Activated naive CD4-positive, alpha-beta T cell treated with anti-CD3 and anti-CD28 coated beads for 36 hours (primary cell): ENCODE results near the gene A2ML1. TPM values are rescaled to one million over a fixed set of nuclear protein-coding genes. Genes with fewer than 3 reads are reported as not detected.

Source experiments
- CTCF ChIA-PET: fragments of 350-600 bp; sonication (Branson Sonifier 250); formaldehyde crosslinking; loops from one replicate; lab custom pipeline; 2021; ENCODE audit warnings: antibody characterized with exemption; lab: Charles Lee
- DNase-seq: peaks from one replicate; pipeline ENCODE4 v3.0.0-alpha.2; 2020
- H3K27ac Mint-ChIP-seq: one replicate; pipeline ENCODE4 v1.8.0; 2021; ENCODE audit warnings: mild to moderate bottlenecking, mixed read lengths
- H3K27me3 Mint-ChIP-seq: one replicate; pipeline ENCODE4 v1.8.0; 2021; ENCODE audit warnings: low read depth, mixed read lengths
- H3K36me3 Mint-ChIP-seq: one replicate; pipeline ENCODE4 v1.8.0; 2021; ENCODE audit warnings: low read depth, mixed read lengths
- H3K4me1 Mint-ChIP-seq: one replicate; pipeline ENCODE4 v1.8.0; 2021; ENCODE audit warnings: low read depth, mixed read lengths
- H3K4me3 Mint-ChIP-seq: one replicate; pipeline ENCODE4 v1.8.0; 2021; ENCODE audit warnings: mild to moderate bottlenecking, moderate library complexity, mixed read lengths
- H3K9me3 Mint-ChIP-seq: one replicate; pipeline ENCODE4 v1.8.0; 2021; ENCODE audit warnings: mixed read lengths
- intact Hi-C: fragments of 100-400 bp; cut with micrococcal nuclease; formaldehyde crosslinking; loops from one replicate; pipeline ENCODE4 v1.15.1; 2023
- total RNA-seq, 2 experiments: library from RNA; stranded (reverse); gene quantifications; one replicate each; pipeline ENCODE4 v1.2.3, GENCODE V29; 2021

The A2ML1 gene
- total RNA-seq, 2 experiments from 2014 or later, result not detected

DNA sequence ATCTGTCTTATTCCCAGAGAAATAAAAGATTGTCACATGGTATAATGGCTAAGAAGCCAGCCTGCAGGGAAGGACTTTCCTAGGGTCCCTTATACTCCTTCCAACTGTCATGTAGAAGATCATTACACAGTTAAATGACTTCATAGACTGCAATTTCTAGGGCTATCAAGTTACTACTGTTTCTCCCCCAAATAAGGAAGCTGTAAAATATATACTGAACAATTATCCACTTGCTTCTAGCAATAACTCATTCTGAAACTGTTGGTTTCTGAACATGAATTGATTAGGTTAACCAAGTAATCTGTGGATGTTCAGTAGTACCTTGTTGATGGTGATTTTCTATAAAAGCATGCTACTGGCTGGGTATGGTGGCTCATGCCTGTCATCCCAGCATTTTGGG lies 44.6 kb downstream of the A2ML1 start:
- H3K9me3 Mint-ChIP-seq, result no peaks in the 10 kb centered on the region
- CTCF ChIA-PET, result interaction anchor here (0.7 to 1.1 kb wide), 2 partner anchors 19 to 183 kb away, joined by 3 read pairs; no protein-coding TSS in a partner anchor
- intact Hi-C loops, result no loop called here
- no peak for DNase-seq
- H3K4me1 Mint-ChIP-seq, result no peaks in the 10 kb centered on the region
- no peaks in the 10 kb centered on the region for H3K27me3 Mint-ChIP-seq
- no peaks in the 10 kb centered on the region for H3K36me3 Mint-ChIP-seq
- H3K27ac Mint-ChIP-seq, result no peak overlapping the region
- no peak overlapping the region for H3K4me3 Mint-ChIP-seq

GRCh38 chr12:8867786-8868185 lies 45.4 kb downstream of the A2ML1 start:
- DNase-seq, result no peak
- Mint-ChIP-seq H3K27me3 (no peaks in the 10 kb centered on the region), H3K9me3 (no peaks in the 10 kb centered on the region), H3K36me3 (no peaks in the 10 kb centered on the region), H3K27ac (no peak overlapping the region), H3K4me3 (no peak overlapping the region), H3K4me1 (no peaks in the 10 kb centered on the region)
- intact Hi-C loops, result no loop called here
- CTCF ChIA-PET, result interaction anchor here (0.7 to 1.1 kb wide), 2 partner anchors 19 to 182 kb away, joined by 3 read pairs; no protein-coding TSS in a partner anchor

- intact Hi-C loops, result no loop called here
- no peak for DNase-seq
- no peaks in the 10 kb centered on the region for H3K36me3 Mint-ChIP-seq
- H3K4me1 Mint-ChIP-seq, result no peaks in the 10 kb centered on the region
- no peaks in the 10 kb centered on the region for H3K27me3 Mint-ChIP-seq
- CTCF ChIA-PET, result no interaction called here
- H3K9me3 Mint-ChIP-seq, result no peaks in the 10 kb centered on the region
- no peak overlapping the region for H3K27ac Mint-ChIP-seq
- no peak overlapping the region for H3K4me3 Mint-ChIP-seq
Observed at GRCh38 chr12:8870586-8870985, 48.2 kb downstream of the A2ML1 start.

- Mint-ChIP-seq H3K9me3 (no peaks in the 10 kb centered on the region), H3K36me3 (no peaks in the 10 kb centered on the region), H3K27ac (no peak overlapping the region), H3K27me3 (no peaks in the 10 kb centered on the region), H3K4me1 (no peaks in the 10 kb centered on the region), H3K4me3 (no peak overlapping the region)
- no peak for DNase-seq
- intact Hi-C loops, result no loop called here
- CTCF ChIA-PET, result no interaction called here
Observed at GRCh38 chr12:8871068-8871467, 48.6 kb downstream of the A2ML1 start.

DNA sequence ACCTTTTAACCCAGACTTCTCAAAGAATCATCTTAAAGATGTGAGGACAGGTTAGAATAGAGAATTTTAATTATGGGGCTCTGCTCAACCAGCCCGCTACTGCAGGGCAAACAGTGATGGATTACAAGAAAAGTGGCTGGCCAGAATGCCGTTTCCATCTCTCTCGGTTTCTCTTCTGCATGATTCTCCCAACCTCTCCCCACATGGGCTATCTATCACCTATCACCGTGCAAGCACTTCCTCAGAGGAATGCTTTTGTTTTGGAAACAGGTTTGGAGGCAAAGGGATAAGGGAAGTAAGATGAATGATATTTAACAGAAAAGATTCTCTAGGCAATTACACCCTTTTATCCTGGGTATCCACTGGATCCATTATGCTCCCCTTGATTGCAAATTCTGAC lies 54.5 kb downstream of the A2ML1 start:
- peaks cover 8% of the 10 kb centered on the region for H3K4me1 Mint-ChIP-seq
- CTCF ChIA-PET, result no interaction called here
- H3K9me3 Mint-ChIP-seq, result no peaks in the 10 kb centered on the region
- no peak for DNase-seq
- H3K36me3 Mint-ChIP-seq, result no peaks in the 10 kb centered on the region
- no peak overlapping the region for H3K27ac Mint-ChIP-seq
- intact Hi-C loops, result no loop called here
- no peak overlapping the region for H3K4me3 Mint-ChIP-seq
- no peaks in the 10 kb centered on the region for H3K27me3 Mint-ChIP-seq

GRCh38 chr12:8886502-8887284 lies 64.3 kb downstream of the A2ML1 start:
- no peaks in the 10 kb centered on the region for H3K9me3 Mint-ChIP-seq
- intact Hi-C loops, result no loop called here
- H3K4me1 Mint-ChIP-seq, result peaks cover 5% of the 10 kb centered on the region
- no peak for DNase-seq
- no peak overlapping the region for H3K27ac Mint-ChIP-seq
- CTCF ChIA-PET, result interaction anchor here (0.6 to 2.2 kb wide), 4 partner anchors 19 to 163 kb away, joined by 3 to 7 read pairs (median 4); no protein-coding TSS in a partner anchor
- H3K36me3 Mint-ChIP-seq, result no peaks in the 10 kb centered on the region
- no peak overlapping the region for H3K4me3 Mint-ChIP-seq
- H3K27me3 Mint-ChIP-seq, result no peaks in the 10 kb centered on the region

DNA sequence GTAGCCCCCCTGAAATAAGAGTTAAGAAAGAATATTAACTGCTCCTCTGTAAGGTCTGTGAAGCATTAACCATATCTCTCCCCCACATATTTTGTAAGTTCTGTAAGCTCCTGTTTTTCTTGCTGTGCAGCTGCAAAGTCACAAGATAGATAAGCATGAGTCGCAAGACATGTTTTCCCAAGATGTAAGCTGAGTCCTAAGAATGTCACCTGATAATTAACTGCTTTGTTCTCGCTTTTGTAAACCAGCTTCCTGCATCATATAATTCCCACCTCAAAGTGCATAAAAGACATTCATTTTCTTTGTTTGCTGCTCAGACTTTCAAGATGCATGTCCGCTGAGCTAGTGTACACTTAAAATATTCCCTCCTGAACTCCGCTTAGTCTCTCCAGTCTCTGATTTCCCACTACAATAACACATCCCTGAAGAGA lies 64.9 kb downstream of the A2ML1 start:
- H3K27ac Mint-ChIP-seq, result no peak overlapping the region
- intact Hi-C loops, result no loop called here
- CTCF ChIA-PET, result interaction anchor here (1.0 to 1.6 kb wide), 2 partner anchors 27 to 343 kb away, joined by 3 to 4 read pairs; no protein-coding TSS in a partner anchor

GRCh38 chr12:8890313-8891085 lies 68.1 kb downstream of the A2ML1 start:
- no peaks in the 10 kb centered on the region for H3K36me3 Mint-ChIP-seq
- H3K9me3 Mint-ChIP-seq, result no peaks in the 10 kb centered on the region
- H3K4me1 Mint-ChIP-seq, result peaks cover 5% of the 10 kb centered on the region
- H3K27ac Mint-ChIP-seq, result no peak overlapping the region
- no peaks in the 10 kb centered on the region for H3K27me3 Mint-ChIP-seq
- H3K4me3 Mint-ChIP-seq, result peak overlapping the region; percentile 82
- DNase-seq, result peak; percentile 78
- CTCF ChIA-PET, result interaction anchor here (0.6 to 3.8 kb wide), 49 partner anchors 9 to 366 kb away, joined by 3 to 29 read pairs (median 4); partner anchors contain the start of genes M6PR, PHC1 and RIMKLB
- intact Hi-C loops, result loop anchor here (1.0 to 5.0 kb wide), 8 partner anchors 24 to 346 kb away; partner anchors contain the start of genes PHC1 and RIMKLB

More for the DNA sequence above, 64.9 kb downstream of the A2ML1 start:
- Mint-ChIP-seq H3K4me1 (peaks cover 5% of the 10 kb centered on the region), H3K4me3 (no peak overlapping the region), H3K27me3 (no peaks in the 10 kb centered on the region), H3K36me3 (no peaks in the 10 kb centered on the region), H3K9me3 (no peaks in the 10 kb centered on the region)
- DNase-seq, result no peak

DNA sequence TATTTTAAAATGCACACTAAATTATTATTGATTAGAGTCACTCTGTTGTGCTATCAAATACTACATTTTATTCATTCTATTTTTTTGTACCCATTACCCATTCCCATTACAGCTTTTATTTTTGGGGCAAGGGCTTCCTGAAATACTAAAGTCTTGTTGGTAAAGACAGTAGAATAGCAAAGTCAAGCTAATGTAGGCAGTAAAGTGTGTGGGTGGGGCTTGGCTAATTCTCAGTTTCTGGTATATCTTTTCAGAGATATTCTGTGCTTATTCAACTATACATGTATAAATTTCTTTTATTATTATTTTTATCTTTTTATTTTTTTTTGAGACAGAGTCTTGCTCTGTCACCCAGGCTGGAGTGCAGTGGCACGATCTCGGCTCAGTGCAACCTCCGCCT lies 69.6 kb downstream of the A2ML1 start:
- CTCF ChIA-PET, result interaction anchor here (0.5 to 3.8 kb wide), 2 partner anchors 156 to 157 kb away, joined by 3 to 29 read pairs; no protein-coding TSS in a partner anchor
- intact Hi-C loops, result loop anchor here (1.0 to 5.0 kb wide), 4 partner anchors 23 to 195 kb away; partner anchors contain the start of genes PHC1 and RIMKLB
- H3K36me3 Mint-ChIP-seq, result no peaks in the 10 kb centered on the region

DNA sequence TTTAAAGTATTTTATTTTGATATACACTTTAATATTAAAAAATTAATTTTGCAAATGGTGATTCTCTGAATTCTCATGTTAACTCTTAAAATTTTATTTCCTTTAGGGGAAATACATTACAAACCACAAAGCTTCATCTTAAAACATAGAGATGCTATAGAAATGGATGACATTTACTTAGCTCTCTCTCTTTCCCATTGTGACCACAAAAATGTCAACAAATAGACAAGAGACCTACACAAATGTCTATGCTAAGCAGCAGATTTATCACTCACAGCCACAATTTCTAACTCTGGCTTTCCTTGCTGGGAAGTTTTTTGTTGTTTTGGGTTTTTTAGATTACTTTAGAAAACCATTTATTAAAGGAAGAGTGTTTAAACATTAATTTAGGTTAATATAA lies 72.0 kb downstream of the A2ML1 start:
- Mint-ChIP-seq H3K27me3 (no peaks in the 10 kb centered on the region), H3K36me3 (no peaks in the 10 kb centered on the region), H3K27ac (no peak overlapping the region), H3K4me1 (peaks cover 5% of the 10 kb centered on the region), H3K4me3 (no peak overlapping the region), H3K9me3 (no peaks in the 10 kb centered on the region)
- no peak for DNase-seq
- CTCF ChIA-PET, result interaction anchor here (0.7 to 2.7 kb wide), 6 partner anchors 16 to 193 kb away, joined by 3 to 13 read pairs (median 4); partner anchors contain the start of gene M6PR
- intact Hi-C loops, result loop anchor here (5.0 kb wide), 1 partner anchor 197 kb away; the partner anchor contains the start of gene RIMKLB

More for the DNA sequence above, 69.6 kb downstream of the A2ML1 start:
- Mint-ChIP-seq H3K27me3 (no peaks in the 10 kb centered on the region), H3K4me1 (peaks cover 5% of the 10 kb centered on the region), H3K9me3 (no peaks in the 10 kb centered on the region), H3K4me3 (no peak overlapping the region), H3K27ac (no peak overlapping the region)
- no peak for DNase-seq

- no peaks in the 10 kb centered on the region for H3K27me3 Mint-ChIP-seq
- no peaks in the 10 kb centered on the region for H3K9me3 Mint-ChIP-seq
- H3K4me1 Mint-ChIP-seq, result peaks cover 5% of the 10 kb centered on the region
- H3K4me3 Mint-ChIP-seq, result no peak overlapping the region
- CTCF ChIA-PET, result interaction anchor here (0.6 to 2.7 kb wide), 7 partner anchors 34 to 218 kb away, joined by 3 to 13 read pairs (median 3); partner anchors contain the start of gene M6PR
- intact Hi-C loops, result loop anchor here (5.0 kb wide), 1 partner anchor 198 kb away; the partner anchor contains the start of gene RIMKLB
- no peak for DNase-seq
- H3K27ac Mint-ChIP-seq, result no peak overlapping the region
- no peaks in the 10 kb centered on the region for H3K36me3 Mint-ChIP-seq
Observed at GRCh38 chr12:8894986-8895385, 72.6 kb downstream of the A2ML1 start.

DNA sequence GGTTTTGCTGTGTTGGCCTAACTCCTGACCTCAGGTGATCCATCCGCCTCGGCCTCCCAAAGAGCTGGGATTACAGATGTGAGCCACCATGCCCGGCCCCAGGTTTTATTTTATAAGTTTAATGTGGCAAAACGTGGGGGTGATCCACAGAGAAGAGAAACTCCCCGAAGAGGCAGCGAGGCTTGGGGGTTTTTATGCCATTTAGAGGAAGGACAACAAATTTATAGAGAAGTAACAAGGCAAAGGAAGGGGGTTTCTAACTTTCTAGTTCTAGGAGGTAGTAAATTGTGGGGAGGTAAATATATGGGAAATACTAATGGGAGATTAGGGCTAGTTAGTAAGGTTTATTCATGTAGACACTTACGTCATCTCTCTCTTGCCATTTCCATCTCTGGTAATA lies 74.7 kb downstream of the A2ML1 start:
- Mint-ChIP-seq H3K27ac (no peak overlapping the region), H3K4me3 (no peak overlapping the region), H3K36me3 (no peaks in the 10 kb centered on the region), H3K27me3 (no peaks in the 10 kb centered on the region), H3K4me1 (no peaks in the 10 kb centered on the region), H3K9me3 (no peaks in the 10 kb centered on the region)
- CTCF ChIA-PET, result interaction anchor here (0.7 to 0.9 kb wide), 3 partner anchors 72 to 212 kb away, joined by 3 read pairs; no protein-coding TSS in a partner anchor
- intact Hi-C loops, result no loop called here
- DNase-seq, result no peak
